Activated CD8-positive, alpha-beta memory T cell treated with anti-CD3 and anti-CD28 coated beads, Interleukin-2, amount 50 U/mL, for 1 hour (primary cell): Measurements from ENCODE around the gene KRTAP12-3.
"Not testable (repeated sequence)": the region's sequence is repeated elsewhere in the genome, so short reads cannot be mapped to it uniquely, and the experiment has no call there.

Experiments
- DNase-seq: peaks from one replicate; pipeline ENCODE4 v3.0.0-alpha.2; 2020; ENCODE audit errors: extremely low read depth

Gene KRTAP12-3

GRCh38 chr21:44657635-44658540, at the start of gene KRTAP12-3:
KRTAP12-3 (plus strand) TSS chr21:44657932; CDS start chr21:44657980, 48 bp downstream.
- DNase-seq, result peak; percentile 32

- DNase-seq, result no peak
Measured at GRCh38 chr21:44609193-44609592, 48.5 kb upstream of the KRTAP12-3 start.

GRCh38 chr21:44610157-44610843, 47.4 kb upstream of the KRTAP12-3 start:
- DNase-seq, result not testable (repeated sequence)

GRCh38 chr21:44611551-44611950, 46.2 kb upstream of the KRTAP12-3 start:
- no peak for DNase-seq

- DNase-seq, result no peak
Measured at GRCh38 chr21:44612029-44612486, 45.7 kb upstream of the KRTAP12-3 start, which contains the start of gene KRTAP10-8. KRTAP10-8 (plus strand) TSS chr21:44612079; CDS start chr21:44612101, 22 bp downstream.

- DNase-seq, result no peak
Measured at GRCh38 chr21:44612669-44613229, 45.0 kb upstream of the KRTAP12-3 start.

- DNase-seq, result no peak
Measured at GRCh38 chr21:44613386-44614155, 44.2 kb upstream of the KRTAP12-3 start.

GRCh38 chr21:44614161-44614631, 43.5 kb upstream of the KRTAP12-3 start:
- no peak for DNase-seq

GRCh38 chr21:44614961-44615391, 42.8 kb upstream of the KRTAP12-3 start:
- DNase-seq, result no peak

GRCh38 chr21:44615466-44615865, 42.3 kb upstream of the KRTAP12-3 start:
- DNase-seq, result no peak

GRCh38 chr21:44615911-44616590, 41.7 kb upstream of the KRTAP12-3 start:
- DNase-seq, result no peak

- no peak for DNase-seq
Measured at GRCh38 chr21:44616591-44616926, 41.2 kb upstream of the KRTAP12-3 start.

GRCh38 chr21:44617071-44617501, 40.6 kb upstream of the KRTAP12-3 start:
- no peak for DNase-seq

GRCh38 chr21:44618504-44618903, 39.2 kb upstream of the KRTAP12-3 start:
- no peak for DNase-seq

- DNase-seq, result peak; percentile 34
Measured at GRCh38 chr21:44618909-44619308, 38.8 kb upstream of the KRTAP12-3 start.

GRCh38 chr21:44619886-44620285, 37.8 kb upstream of the KRTAP12-3 start:
- no peak for DNase-seq

GRCh38 chr21:44623575-44623974, 34.2 kb upstream of the KRTAP12-3 start:
- DNase-seq, result no peak

- DNase-seq, result no peak
Measured at GRCh38 chr21:44625756-44626155, 32.0 kb upstream of the KRTAP12-3 start.

- DNase-seq, result no peak
Measured at GRCh38 chr21:44626262-44626661, 31.5 kb upstream of the KRTAP12-3 start.

- DNase-seq, result no peak
Measured at GRCh38 chr21:44626673-44627143, 31.0 kb upstream of the KRTAP12-3 start, which contains the start of gene KRTAP10-9. KRTAP10-9 (plus strand) TSS chr21:44627093; CDS start chr21:44627172, 79 bp downstream.
